ENCODE measurements around the gene NTN4. TPM values are rescaled to one million over a fixed set of nuclear protein-coding genes. Genes with fewer than 3 reads are reported as not detected.

Gene NTN4
- total RNA-seq, 4 donors from 2014 or later, result 6.7 to 25.9 (median 16.7) TPM

- Histone ChIP-seq H3K9me3 (no peaks in the 10 kb centered on the region), H3K27ac (peak overlapping the region; percentile 57 to 68 (median 60)), H3K4me1 (peaks cover 3 to 33% (median 5%) of the 10 kb centered on the region in 4 donors), H3K4me3 (no peak overlapping the region), H3K36me3 (no peaks in the 10 kb centered on the region), H3K27me3 (no peaks in the 10 kb centered on the region)
- WGBS, 2 donors (ENCODE audit: low coverage in 1 of 2), result 60 to 62% methylated on average over 4 to 9 of the region's 9 CpGs
- no peak for DNase-seq
- intact Hi-C loops (cut with DNase I; ENCODE audit: low total_unique reads), result no loop called here
- in situ Hi-C loops (cut with MboI; ENCODE audit: low pct_ligation_motif_present in 1 of 4, low pct_unique_long_range_greater_than_20kb in 1 of 4, low sequenced_read_pairs in 3 of 4), result no loop called here
- TF ChIP-seq POLR2A (IDR thresholded peaks at IDR 0.05) (no peak), POLR2AphosphoS5 (IDR thresholded peaks at IDR 0.05) (peak in 1 of 3 donors; percentile 34)
Measured at GRCh38 chr12:95648990-95649791, 141.4 kb downstream of the NTN4 start.

GRCh38 chr12:95646781-95647190 is 143.8 kb downstream of the NTN4 start:
- WGBS, 2 donors (ENCODE audit: low coverage in 1 of 2), result 71 to 82% methylated on average over 2 to 5 of the region's 5 CpGs
- Histone ChIP-seq H3K27me3 (no peaks in the 10 kb centered on the region), H3K27ac (no peak overlapping the region), H3K4me3 (no peak overlapping the region), H3K36me3 (no peaks in the 10 kb centered on the region), H3K4me1 (peaks cover 3 to 37% (median 7%) of the 10 kb centered on the region in 4 donors), H3K9me3 (no peaks in the 10 kb centered on the region)
- in situ Hi-C loops (cut with MboI; ENCODE audit: low pct_ligation_motif_present in 1 of 4, low pct_unique_long_range_greater_than_20kb in 1 of 4, low sequenced_read_pairs in 3 of 4) (no loop called here), intact Hi-C loops (cut with DNase I; ENCODE audit: low total_unique reads) (no loop called here)
- TF ChIP-seq POLR2AphosphoS5 (IDR thresholded peaks at IDR 0.05), result no peak
- no peak for TF ChIP-seq EP300 (IDR thresholded peaks at IDR 0.05; ENCODE audit: low read depth)
- no peak for TF ChIP-seq CTCF (IDR thresholded peaks at IDR 0.05)
- no peak for TF ChIP-seq POLR2A (IDR thresholded peaks at IDR 0.05)
- no peak for DNase-seq

- peaks cover 0 to 17% (median 2%) of the 10 kb centered on the region in 4 donors for H3K4me1 ChIP-seq
- H3K4me3 ChIP-seq, result no peak overlapping the region
- TF ChIP-seq POLR2AphosphoS5 (IDR thresholded peaks at IDR 0.05) (no peak), CTCF (IDR thresholded peaks at IDR 0.05) (no peak), EP300 (IDR thresholded peaks at IDR 0.05; ENCODE audit: low read depth) (no peak), POLR2A (IDR thresholded peaks at IDR 0.05) (no peak)
- H3K36me3 ChIP-seq, result no peaks in the 10 kb centered on the region
- intact Hi-C loops (cut with DNase I; ENCODE audit: low total_unique reads) (no loop called here), in situ Hi-C loops (cut with MboI; ENCODE audit: low pct_ligation_motif_present in 1 of 4, low pct_unique_long_range_greater_than_20kb in 1 of 4, low sequenced_read_pairs in 3 of 4) (no loop called here)
- H3K27ac ChIP-seq, result no peak overlapping the region
- DNase-seq, result no peak
- H3K27me3 ChIP-seq, result no peaks in the 10 kb centered on the region
- 87 to 100% methylated on average over 1 to 4 of the region's 4 CpGs for WGBS, 2 donors (ENCODE audit: low coverage in 1 of 2)
- H3K9me3 ChIP-seq, result no peaks in the 10 kb centered on the region
Measured at GRCh38 chr12:95643256-95643655, 147.3 kb downstream of the NTN4 start.

- Histone ChIP-seq H3K4me3 (no peak overlapping the region), H3K36me3 (no peaks in the 10 kb centered on the region), H3K27ac (no peak overlapping the region), H3K27me3 (no peaks in the 10 kb centered on the region), H3K4me1 (peaks cover 0 to 17% (median 2%) of the 10 kb centered on the region in 4 donors), H3K9me3 (no peaks in the 10 kb centered on the region)
- WGBS, 2 donors (ENCODE audit: low coverage in 1 of 2), result 60 to 76% methylated on average over 1 to 6 of the region's 6 CpGs
- no peak for TF ChIP-seq EP300 (IDR thresholded peaks at IDR 0.05; ENCODE audit: low read depth)
- no peak for TF ChIP-seq POLR2AphosphoS5 (IDR thresholded peaks at IDR 0.05)
- no peak for TF ChIP-seq CTCF (IDR thresholded peaks at IDR 0.05)
- TF ChIP-seq POLR2A (IDR thresholded peaks at IDR 0.05), result no peak
- in situ Hi-C loops (cut with MboI; ENCODE audit: low pct_ligation_motif_present in 1 of 4, low pct_unique_long_range_greater_than_20kb in 1 of 4, low sequenced_read_pairs in 3 of 4), result no loop called here
- intact Hi-C loops (cut with DNase I; ENCODE audit: low total_unique reads), result no loop called here
- DNase-seq, result no peak
Measured at GRCh38 chr12:95642583-95642982, 148.0 kb downstream of the NTN4 start.
